ENCODE results near the gene GREM2.

Gene GREM2

DNA sequence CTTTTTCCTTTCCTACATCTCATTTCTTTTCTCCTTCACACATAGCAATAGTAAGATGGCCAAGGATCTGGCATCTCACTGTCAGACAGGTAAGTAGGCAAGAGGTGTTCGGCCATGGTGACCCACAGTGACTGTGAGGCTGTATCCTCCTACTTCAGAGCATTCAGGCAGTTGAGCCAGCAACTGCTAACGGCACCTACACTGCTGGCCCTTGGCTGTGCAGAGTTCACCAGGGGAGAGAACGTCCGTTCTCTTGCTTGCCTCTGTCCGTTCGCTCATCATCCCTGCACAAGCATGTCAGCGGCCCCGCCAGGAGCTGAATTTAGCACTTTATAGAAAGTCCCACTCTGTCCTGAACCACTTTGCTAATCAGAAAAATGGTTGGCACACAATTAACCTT is 113.6 kb downstream of the GREM2 start:
- no peak for DNase-seq (ENCODE audit: low spot score)

DNA sequence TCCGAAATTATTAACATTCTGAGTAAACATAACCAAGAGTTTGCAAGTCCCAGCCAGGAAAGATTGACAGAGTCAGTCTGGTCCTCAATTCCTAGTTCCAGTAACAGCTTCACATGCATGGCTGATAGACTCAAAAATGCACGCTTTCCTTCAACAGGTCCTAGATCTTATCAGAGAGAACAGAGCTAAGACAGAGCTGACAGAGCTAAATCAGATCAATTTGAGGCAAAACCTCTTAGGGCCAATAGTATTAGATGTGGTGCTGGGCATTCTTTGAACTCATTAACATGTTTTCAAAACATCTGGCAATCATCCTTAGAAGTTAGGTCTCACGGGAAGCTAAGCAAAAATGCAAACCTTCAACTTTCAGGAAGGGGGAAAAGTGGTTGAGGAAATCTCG is 114.0 kb downstream of the GREM2 start:
- DNase-seq (ENCODE audit: low spot score), result no peak

DNA sequence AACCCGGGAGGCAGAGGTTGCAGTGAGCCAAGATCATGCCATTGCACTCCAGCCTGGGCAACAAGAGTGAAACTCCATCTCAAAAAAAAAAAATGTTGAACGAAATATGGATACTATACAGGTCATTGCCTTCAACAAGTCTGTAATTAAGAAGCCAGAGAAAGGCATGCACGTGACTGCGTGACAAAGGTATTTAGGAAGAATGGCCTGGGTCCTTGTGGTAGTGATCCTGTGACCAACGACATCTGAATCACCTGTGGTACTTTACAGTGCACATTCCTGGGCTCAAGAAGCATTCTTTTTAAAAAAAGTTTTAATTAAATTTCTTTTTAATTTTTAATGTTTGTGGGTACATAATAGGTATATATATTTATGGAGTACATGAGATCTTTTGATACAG is 115.0 kb downstream of the GREM2 start:
- no peak for DNase-seq (ENCODE audit: low spot score)

DNA sequence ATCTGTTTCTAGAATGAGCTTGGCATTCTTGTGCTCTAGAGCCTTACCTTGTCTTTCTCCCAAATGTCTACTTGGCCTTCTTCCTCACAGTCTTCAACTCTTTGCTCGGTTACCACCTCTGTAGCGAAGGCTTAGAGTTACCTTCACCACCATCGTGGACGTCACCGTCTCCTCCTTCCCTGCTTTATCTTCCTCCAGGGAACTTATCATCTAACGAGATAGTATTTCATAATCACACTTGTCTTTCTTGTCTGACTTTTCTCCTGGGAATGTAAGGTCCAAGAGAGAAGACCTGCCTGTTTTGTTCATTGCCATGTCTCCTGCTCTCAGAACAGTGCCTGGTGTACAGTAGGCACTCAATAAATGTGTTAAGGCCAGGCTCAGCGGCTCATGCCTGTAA is 115.6 kb downstream of the GREM2 start:
- DNase-seq (ENCODE audit: low spot score), result no peak

DNA sequence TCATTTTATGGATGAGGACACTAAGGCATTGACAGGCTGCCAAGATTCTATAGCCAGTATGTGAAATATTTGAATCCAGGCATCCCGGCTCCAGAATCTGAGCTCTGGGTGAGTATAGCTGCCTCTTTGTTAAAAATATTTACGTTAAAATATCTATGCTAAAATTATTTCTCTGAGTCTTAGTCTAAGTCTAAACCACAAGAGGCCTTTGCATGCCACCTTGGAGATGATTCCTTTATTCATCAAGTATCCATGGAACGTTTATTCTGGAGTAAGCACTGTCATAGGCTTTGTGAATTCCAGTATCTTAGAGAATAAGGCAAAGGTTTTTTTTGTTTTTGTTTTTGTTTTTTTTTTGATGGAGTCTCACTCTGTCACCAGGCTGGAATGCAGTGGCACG is 116.4 kb downstream of the GREM2 start:
- DNase-seq (ENCODE audit: low spot score), result no peak

DNA sequence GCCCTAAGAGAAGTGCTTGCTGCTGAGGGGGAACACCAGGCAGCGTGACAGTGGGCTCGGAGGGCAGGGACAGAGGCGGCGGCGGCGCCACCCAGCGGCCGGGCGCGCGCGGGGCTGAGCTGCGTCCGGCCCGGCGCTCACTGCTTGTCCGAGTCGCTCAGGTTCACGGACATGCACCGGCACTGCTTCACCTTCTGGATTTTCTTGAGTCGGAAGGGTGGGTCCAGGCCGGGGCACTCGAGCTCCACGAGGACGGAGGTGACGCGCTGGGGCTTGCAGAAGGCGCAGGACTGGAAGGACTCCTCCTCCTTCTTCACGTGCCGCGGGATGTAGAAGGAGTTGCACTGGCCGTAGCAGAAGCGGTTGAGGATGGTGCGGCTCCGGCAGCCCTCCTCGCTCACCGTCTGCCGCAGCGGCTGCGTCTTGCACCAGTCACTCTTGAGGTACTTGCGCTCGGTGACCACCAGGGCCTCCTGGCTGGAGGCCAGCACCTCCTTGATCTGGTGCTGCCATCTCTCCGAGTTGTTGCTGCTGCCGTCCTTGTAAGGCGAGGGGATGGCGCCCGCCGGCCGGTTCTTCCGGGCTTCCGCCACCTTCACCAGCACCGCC is 119.0 kb downstream of the GREM2 start:
- DNase-seq (ENCODE audit: low spot score), result no peak

DNA sequence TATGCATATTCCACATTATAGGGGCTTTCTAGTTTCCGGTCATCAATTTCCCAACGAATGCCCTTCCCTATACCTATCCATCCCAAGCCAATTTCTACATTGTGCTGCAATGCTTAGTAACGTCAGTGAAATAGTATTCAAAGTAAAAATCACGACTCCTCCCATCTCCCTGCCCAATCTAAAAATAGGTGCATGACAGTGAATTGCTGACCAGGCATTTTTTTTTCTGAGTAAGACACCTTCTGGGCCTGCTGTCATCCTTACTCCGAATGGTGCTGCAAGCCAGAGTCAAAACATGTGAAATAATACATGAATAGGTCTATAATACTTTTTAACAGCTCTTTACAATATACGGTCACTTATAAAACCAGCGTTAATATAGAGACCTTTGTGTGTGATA is 120.2 kb downstream of the GREM2 start:
- DNase-seq (ENCODE audit: low spot score), result no peak

DNA sequence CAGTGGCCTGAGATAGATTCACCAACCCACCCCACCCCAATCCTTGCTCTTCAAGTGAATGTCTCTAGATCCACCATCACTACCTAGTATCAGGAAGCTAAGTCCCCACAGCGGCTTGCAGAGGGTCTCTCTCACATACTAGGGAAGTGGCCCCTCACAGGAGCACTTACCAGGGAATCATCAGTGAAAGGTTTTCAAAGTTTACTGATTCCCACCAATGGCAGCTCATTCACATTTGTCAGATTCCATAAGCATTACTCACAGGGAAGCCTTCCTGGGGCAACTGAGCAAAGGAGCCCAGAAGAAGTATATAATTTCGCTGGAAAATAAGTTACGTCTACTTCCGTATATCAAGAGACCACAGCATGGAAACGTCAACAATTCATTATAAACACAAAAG is 120.8 kb downstream of the GREM2 start:
- no peak for DNase-seq (ENCODE audit: low spot score)

DNA sequence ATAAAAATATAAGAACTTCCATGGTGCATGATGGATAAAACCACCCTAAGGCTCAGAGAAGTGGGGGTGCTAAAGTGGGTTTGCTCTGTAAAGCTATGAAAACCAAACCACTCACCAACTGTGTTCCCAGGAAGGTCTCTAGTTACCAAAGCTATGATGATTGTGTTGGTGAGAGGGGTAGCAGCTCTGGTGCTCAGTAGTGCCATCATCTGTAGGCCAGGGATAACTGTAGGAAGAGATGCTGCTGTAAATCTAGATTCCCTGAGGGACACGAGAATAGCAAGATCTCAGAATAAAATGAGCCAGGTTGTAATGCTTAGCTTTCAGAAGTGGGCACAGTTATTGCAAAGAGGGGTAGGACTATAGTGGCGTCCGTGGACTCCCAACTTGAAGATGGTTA is 124.5 kb downstream of the GREM2 start:
- DNase-seq (ENCODE audit: low spot score), result no peak

DNA sequence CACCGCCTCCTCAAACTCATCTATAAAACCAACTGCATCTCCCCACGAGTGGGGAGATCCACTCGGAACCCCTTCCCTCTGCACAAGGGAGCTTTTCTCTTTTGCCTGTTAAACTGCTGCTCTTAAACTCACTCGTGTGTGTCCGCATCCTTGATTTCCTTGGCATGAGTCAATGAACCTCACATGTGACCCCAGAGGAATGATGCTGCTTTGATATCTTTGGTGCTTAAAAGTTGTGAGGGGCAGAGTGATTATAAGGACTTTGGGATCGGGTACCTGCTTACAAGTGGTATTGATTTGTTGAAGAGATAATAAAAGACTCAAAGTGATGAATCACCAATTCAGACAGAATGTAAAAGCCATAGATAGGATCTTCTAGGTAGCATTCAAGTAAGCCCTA is 125.3 kb downstream of the GREM2 start:
- no peak for DNase-seq (ENCODE audit: low spot score)

DNA sequence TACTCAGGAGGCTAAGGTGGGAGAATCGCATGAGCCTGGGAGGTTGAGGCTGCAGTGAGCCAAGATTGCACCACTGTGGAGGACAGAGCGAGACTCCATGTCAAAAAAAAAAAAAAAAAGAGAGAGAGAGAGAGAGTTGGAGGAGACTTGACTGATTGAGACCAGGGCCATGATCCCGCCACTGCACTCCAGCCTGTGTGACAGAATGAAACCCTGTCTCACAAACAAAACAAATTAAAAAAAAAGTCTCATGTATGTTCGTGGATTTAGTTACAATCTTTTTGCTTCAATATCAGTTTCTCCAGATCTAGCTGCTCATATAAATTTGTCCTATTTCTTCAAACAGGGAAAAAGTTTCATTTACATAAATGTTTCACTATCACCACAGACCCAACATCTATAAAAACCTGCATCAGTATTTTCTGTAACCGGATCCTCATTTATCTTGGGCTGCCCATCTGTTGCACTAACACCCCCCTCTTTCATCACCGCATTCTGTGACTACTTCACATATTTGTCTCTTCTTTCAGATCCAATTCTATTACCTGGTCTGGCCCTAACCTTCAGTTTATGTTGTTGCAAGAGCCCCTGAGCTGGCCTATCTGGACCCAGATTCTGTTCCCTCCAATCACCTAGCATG is 127.0 kb downstream of the GREM2 start:
- DNase-seq (ENCODE audit: low spot score), result no peak

DNA sequence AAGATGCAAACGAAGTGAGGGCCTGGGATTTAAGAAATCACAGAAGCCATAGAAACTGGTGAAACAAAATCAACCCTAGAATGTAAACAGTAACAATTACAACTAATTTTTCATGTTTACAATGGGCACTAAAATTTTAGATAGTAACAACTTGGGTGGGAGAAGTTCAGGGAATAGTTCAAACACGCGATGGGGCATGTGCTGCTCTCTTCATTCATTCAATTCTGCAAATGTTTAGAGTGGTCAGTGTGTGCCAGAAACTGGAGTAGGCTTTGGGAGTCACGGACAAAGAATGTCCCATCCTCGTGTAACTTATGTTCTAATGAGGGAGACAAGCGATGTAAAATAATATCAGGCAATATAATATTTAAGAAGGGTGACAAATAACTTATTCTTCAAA is 133.4 kb downstream of the GREM2 start:
- no peak for DNase-seq (ENCODE audit: low spot score)

DNA sequence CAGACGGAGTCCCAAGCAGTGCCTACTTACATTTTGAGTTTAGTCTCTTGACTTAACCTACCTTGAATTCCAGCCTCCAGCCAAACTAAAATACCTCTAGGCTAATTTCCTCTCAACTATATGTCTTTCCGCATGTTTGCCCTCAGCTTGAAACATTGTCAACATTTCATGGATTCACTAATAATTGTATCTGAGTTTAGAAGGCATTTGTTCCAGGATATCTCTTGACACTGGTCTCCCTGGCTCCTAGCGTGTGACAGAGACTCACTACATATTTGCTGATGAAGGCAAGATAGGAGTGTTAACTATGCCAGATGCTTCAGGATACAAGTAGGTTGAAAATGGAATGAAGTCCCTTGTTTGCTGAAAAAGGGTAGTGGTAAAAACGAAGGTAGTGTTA is 136.1 kb downstream of the GREM2 start:
- DNase-seq (ENCODE audit: low spot score), result no peak

DNA sequence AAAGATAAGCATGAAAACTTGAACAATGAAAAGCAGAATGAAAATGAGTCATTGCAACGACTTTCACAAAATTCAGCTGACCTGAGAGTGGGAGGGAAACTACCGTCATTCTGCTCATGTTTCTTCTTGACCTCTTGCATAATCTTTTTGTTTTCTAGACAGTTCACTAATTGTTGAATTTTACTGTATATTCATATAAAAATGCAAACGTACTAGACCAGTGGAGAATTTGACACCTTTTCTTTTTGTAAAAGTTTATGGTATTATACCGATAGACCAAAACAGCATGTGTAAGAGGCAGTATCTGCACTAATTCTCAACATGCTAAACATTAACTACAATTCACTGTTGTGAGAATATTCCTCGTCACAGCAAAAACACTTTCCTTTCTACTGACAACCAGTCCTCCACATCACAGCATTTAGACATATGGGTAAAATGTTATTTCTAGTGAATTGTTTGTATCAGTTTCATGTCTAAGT is 137.8 kb downstream of the GREM2 start:
- DNase-seq (ENCODE audit: low spot score), result no peak

DNA sequence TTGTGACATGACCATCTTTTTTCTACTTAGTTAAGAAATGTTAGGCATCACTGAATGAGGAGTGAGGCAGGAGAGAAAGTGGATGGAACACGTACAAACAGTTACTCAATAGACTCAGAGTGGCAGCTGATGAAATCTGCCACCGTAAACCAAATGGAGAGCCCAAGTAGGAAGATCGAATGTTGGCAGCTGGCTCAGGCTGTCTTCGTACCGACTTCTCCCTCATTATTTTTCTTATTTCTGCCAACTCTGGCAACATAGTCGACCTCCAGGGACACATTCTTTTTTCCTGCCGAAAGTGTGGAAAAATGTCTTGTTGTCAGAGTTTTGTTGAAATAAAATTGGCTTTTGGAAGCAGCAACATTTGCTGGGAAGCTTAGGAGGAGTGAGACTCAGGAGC is 143.3 kb downstream of the GREM2 start:
- no peak for DNase-seq (ENCODE audit: low spot score)

DNA sequence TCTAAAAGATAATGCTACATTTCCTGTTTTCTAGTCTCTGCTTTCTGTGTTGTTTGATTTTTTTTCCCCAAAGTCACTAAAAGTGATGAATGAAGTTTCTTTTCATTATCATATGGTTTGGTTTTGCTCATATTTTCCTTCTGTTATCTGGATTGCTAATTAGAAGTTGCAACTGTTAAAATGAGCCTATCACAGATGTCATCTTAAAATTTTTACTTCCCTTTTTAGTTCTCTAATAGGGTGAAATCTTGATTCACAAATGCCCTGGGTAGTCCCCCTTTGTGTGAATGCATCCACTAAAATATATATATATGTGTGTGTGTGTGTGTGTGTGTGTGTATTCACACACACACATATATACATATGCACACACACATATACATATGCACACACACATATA is 144.1 kb downstream of the GREM2 start:
- no peak for DNase-seq (ENCODE audit: low spot score)

DNA sequence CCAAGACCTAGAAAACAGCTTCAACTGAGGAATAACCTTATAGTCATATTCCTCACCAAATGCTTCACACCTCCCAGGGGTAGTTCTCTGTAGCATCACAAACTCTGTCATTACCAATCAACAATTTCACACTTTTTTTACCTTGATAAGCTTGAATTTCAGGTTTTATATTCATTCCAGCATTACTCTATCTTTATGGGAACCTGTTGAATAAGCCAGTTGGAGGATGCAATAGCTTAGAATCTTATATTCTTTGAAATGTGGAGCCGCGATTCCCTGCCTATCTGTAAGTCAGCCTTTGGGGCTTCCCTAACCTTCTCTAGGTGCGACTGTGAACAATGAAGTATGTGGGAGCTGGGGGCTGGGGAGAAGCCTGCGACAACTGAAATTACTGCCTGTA is 145.4 kb downstream of the GREM2 start:
- no peak for DNase-seq (ENCODE audit: low spot score)

DNA sequence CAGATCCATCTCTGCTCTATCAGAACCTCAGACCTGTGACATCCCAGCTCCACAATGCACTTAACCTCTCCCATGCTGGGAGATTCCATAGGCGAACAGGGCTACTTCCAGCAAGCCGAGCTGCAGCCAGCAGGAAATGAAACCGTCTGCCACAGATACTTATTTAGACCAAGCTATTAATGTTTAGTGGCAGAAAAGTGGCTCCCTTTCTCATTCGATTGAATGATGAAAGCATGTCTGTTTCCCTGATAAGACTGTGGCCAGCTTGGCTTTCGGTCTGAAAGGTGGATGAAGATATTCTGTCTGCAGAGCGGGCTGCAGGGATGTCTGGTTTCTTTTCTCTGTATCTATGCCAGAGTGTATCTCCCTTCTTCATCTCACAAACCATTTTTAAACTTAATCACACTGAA is 146.4 kb downstream of the GREM2 start:
- DNase-seq (ENCODE audit: low spot score), result no peak

DNA sequence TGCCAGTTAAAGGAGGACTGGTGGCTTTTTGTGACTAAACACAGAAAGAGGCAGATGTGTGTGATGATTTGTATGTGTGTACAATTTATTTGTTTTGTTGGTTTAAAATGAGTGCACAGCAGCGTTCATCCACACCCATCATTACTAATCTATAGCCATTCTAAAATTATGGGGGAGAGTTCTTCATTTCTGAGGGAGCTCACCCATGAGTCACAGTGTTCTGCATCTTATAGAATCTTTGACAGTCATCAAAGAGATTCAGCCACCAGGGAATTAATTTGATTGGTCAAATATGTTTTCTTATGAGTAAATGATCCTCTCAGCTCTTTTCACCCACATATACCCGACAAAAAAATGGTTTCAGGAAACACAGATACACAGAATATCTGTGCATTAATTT is 147.9 kb downstream of the GREM2 start:
- no peak for DNase-seq (ENCODE audit: low spot score)

DNA sequence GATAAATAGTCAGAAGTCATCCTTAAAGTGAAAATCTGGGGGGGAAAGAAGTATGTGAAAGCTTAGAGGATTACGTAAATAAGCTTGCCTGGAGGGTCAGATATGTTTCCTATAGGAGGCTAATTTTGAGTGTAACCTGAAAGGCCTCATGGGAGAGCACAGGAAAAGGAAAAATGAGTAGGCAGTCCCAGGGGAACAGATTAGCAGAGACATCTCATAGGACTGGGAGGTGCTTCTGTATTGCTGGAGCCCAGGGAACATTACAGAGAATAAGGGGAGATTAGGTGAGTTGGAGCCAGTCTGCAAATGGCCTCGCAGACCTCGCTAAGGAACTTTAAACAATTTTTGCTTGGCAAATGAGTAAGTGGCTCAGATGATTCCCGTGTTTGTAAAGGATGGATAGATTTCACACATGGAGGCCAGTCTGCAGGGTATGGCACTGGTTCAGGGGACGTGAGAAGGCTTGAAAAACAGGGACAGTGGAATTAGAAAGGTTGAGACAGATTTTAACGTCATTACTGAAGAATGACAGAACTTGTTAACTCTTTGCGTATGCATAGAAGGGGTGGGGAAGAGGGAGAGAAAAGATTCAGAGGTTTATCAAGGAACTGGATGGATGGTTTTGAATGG is 149.1 kb downstream of the GREM2 start:
- DNase-seq (ENCODE audit: low spot score), result no peak

DNA sequence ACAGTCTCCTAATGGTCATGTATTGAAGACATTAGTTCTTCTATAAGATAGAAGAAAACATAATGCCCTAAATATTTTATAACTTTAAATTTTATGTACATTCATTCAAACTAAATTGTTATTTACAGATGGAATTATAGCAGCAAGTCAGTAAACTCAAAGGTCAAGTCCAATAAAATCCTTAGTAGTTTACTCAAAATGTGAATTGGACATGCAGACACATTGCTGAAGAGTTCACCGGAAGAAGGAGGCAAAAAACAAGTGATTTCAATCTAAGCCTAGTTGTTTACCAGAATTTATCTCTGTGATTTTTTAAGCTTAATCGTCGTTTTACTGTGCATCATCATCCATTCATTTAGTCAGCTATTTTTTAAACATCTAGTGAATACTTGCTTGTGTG is 149.7 kb downstream of the GREM2 start:
- no peak for DNase-seq (ENCODE audit: low spot score)

DNA sequence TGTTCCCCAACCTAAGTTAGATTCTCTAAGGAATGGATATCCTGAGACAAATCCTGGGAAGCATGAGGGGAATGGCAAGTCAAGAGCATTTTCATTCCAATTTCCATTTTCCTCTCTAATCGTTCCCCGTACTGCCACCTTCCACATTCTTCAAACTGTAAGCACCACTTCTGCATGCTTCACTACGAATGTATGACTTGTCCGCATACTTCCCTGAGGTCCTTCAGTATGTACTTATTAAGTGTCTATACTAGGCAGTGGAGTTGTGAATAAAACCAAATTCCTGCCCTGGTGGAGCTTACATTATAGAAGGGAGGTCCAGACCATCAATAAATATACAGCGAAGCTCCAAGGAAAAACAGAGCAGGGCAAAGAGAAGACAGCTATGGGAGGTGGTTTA is 154.8 kb downstream of the GREM2 start:
- DNase-seq (ENCODE audit: low spot score), result no peak

DNA sequence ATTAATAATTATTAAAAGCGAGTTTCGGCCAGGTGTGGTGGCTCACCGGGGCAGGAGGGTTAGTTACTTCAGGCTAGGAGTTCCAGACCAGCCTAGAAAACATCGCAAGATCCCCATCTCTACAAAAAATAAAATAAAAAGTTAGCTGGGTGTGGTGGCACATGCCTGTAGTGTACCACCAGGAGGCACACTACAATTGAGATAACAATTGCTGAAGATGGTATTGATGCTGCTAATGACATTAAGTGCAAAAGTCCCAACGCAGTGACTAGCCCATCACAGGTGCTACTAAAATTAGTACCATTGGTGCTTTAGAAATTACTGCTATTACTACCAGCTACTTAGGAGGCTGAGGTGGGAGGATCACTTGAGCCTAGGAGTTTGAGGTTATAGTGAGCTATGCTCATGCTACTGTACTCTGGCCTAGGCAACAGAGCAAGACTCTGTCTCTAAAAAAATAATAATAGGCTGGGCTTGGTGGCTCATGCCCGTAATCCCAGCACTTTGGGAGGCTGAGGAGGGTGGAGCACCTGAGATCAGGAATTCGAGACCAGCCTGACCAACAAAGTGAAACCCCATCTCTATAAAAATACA is 156.6 kb downstream of the GREM2 start:
- DNase-seq (ENCODE audit: low spot score), result no peak
